Lower leg skin (tissue), 4 donors: Measurements from ENCODE around the gene AGAP9. TPM values are rescaled to one million over a fixed set of nuclear protein-coding genes. Genes with fewer than 3 reads are reported as not detected.
"Not testable (repeated sequence)": the region's sequence is repeated elsewhere in the genome, so short reads cannot be mapped to it uniquely, and the experiment has no call there.

Experiments
- DNase-seq, 2 donors: peaks; one replicate each; pipeline ENCODE4 v3.0.0-alpha.2; 2019; ENCODE audit warnings: low spot score in 2 of 2
- H3K4me3 ChIP-seq: fragments of 200-600 bp; sonication (generic); 2 replicates; pipeline ENCODE4 v1.5.1; 2017; ENCODE audit warnings: mild to moderate bottlenecking, low read depth; ENCODE audit not compliant: poor library complexity, severe bottlenecking
- WGBS, 2 donors: methylation state at CpG; one replicate each; pipeline ENCODE4 v1.1.5; 2018; 5-methylcytosine and 5-hydroxymethylcytosine counted together
- intact Hi-C: fragments of 100-400 bp; cut with DNase I; formaldehyde crosslinking; loops from one replicate; pipeline ENCODE4 v1.15.0; 2023; ENCODE audit warnings: low total_unique reads
- total RNA-seq, 4 donors: library from RNA; depleted of rRNA; stranded (reverse); fragments of >200 nt; gene quantifications; one replicate each; pipeline ENCODE4 v1.1.0, GENCODE V29; 2016

The AGAP9 gene
- total RNA-seq, 4 donors from 2014 or later, result 6.4 to 10.7 (median 9.2) TPM

DNA sequence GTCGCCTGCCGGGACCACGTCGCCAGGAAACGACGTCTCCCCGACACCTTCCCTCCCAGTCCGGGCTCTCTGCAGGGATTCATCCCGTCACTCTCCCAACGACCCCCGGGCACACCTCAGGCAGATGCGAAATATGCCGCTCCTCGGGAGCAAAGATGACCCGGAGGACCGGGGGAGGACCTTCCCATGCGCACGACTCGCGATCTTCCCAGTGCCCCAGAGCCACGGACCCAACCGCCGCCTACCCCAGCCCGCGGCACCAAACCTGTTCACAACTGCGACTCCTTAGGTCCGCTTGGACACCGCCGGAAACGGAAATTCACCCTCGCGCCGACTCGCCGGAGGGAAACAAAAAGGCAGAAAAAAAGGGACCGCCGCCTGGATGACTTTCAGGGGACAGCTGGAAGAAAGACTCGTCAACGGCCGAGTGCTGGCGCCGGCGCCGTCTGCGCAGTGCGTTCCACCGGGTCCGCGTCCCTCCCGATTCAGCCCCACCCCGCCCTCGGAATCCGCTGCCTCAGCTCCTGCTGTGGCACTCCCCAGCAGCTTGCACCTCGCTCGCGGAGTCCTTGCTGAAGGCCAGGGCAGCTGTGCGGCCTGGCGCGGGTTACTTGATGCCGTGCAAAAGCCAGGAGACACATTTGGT, 29.9 kb upstream of the AGAP9 start:
- H3K4me3 ChIP-seq, result peak overlapping the region; percentile 77
- peak; percentile 81 to 96 for DNase-seq
- intact Hi-C loops, result not testable (repeated sequence)
- WGBS, 2 donors, result 0 to 1% methylated on average over 11 to 31 of the region's 60 CpGs

DNA sequence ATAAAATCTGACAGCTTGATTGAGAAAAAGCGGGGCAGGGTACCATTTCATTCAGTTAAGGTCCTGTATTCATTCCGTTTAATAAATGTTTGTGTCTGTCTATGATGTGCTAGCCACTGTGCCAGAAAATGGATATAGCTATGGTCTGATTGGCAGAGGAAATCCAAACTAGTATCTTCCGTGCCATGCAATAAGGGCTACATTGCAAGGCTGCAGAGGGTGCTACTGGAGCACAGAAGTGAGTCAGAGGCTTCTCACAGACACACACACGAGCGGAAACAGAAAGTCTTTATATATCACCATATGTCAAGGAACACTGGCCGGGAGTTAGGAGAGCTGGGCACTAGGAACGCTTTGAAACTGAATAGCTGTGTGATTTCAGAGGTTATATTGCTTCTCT, 29.3 kb upstream of the AGAP9 start:
- intact Hi-C loops, result not testable (repeated sequence)
- peak in 1 of 2 donors; percentile 30 for DNase-seq
- 9% methylated on average over 7 of the region's 7 CpGs for WGBS, 2 donors
- peak overlapping the region; percentile 77 for H3K4me3 ChIP-seq

- intact Hi-C loops, result not testable (repeated sequence)
- 77% methylated on average over 1 of the region's 3 CpGs; no CpG with 5 or more reads in 1 of the 2 donors for WGBS, 2 donors
Observed at GRCh38 chr10:47547286-47547685, 23.8 kb upstream of the AGAP9 start.

DNA sequence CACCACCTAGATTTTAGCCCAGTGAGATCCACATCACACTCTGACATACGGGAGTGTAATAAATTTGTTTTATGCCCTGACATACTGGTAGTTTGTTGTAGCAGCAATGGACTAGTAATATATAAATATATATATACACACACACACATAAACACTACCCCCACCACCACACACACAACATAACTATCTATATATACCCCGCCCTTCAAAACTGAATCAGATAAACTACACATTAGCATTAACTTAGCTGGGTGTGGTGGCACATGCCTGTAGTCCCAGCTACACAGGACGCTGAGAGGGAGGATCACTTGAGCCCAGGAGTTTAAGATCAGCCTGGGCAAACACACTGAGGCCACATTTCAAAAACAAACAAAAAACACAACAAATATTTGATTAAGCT, 13.0 kb upstream of the AGAP9 start:
- 49% methylated on average over 2 of the region's 3 CpGs; no CpG with 5 or more reads in 1 of the 2 donors for WGBS, 2 donors
- DNase-seq, H3K4me3 ChIP-seq, intact Hi-C loops: not testable (repeated sequence)

More at GRCh38 chr10:47547286-47547685, 23.8 kb upstream of the AGAP9 start:
- not testable (repeated sequence) for DNase-seq, H3K4me3 ChIP-seq

DNA sequence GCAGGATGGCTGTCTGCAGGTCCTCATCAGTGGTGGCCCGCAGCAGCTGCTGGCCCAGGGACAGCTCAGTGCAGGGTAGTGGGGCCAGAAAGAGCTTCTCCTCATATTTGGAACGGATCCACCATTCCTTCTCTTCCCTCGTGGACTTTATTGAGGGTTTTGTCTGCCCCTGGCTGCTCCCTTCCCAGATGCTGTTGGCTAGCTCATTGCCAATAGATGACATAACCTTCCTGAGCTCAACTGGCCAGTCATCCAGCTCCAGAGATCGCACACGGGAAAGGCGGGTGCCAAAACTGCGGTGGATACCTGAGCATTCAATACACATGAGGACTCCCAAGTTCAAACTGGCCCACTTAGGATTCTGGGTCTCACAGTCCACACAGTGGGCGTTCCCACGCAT, 21.1 kb downstream of the AGAP9 start:
- intact Hi-C loops, DNase-seq, H3K4me3 ChIP-seq: not testable (repeated sequence)
- WGBS, 2 donors, result 61 to 83% methylated on average over 6 of the region's 9 CpGs

DNA sequence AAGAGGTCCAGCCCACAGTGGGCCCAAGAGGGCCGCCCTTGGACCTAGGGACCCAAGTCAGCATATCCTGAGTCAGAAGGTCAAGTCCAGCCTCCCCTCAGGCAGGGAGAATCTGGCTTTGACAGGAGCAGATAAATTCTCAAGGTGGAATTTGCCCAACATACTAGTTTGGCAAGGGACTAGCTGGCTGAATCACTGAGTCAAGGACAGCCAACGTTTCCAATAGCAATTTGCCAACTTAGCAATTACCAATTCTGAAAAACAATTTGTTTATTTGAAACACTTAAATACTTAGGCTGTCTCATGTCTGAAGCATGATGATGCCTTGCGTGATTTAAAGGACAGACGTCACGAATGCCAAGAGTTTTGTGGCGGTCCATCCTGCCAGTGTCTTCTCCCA, 29.2 kb downstream of the AGAP9 start:
- 0% methylated on average over 1 of the region's 6 CpGs; no CpG with 5 or more reads in 1 of the 2 donors for WGBS, 2 donors
- intact Hi-C loops, DNase-seq, H3K4me3 ChIP-seq: not testable (repeated sequence)

- H3K4me3 ChIP-seq, DNase-seq, intact Hi-C loops: not testable (repeated sequence)
- WGBS, 2 donors, result no CpG with 5 or more reads among the region's 9 CpGs
Observed at GRCh38 chr10:47491600-47491999, 31.8 kb downstream of the AGAP9 start, which contains the start of gene FAM25G. TSS of gene FAM25G (minus strand) at chr10:47491700. CDS start at chr10:47491674, 26 bp downstream.

- H3K4me3 ChIP-seq, intact Hi-C loops: not testable (repeated sequence)
- peak in 1 of 2 donors; percentile 17 for DNase-seq
- no CpG with 5 or more reads among the region's 7 CpGs for WGBS, 2 donors
Observed at GRCh38 chr10:47489630-47490029, 33.8 kb downstream of the AGAP9 start.

- peak in 1 of 2 donors; percentile 17 for DNase-seq
- WGBS, 2 donors, result 41 to 86% methylated on average over 1 to 4 of the region's 4 CpGs
- H3K4me3 ChIP-seq, intact Hi-C loops: not testable (repeated sequence)
Observed at GRCh38 chr10:47485943-47486342, 37.5 kb downstream of the AGAP9 start.

DNA sequence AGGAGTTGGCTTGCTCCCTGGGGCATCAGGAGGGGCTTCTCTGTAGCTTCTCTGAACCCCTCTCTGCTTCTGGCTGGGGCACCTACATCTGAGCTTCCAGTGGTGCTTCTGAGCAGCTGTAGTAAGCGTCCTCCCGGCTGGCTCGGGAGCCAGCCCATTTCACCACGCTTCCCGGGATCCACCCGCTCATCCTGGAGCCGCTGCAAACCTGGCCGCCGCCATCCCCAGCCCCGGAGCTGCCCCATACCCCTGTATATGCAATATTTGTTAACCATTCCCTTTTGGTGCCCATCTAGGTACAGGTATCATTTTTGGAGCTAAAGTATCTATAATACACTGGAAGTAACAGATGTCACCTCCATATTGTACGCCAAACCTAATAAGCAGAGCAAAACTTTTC, 38.7 kb downstream of the AGAP9 start:
- H3K4me3 ChIP-seq, intact Hi-C loops: not testable (repeated sequence)
- peak in 1 of 2 donors; percentile 60 for DNase-seq
- WGBS, 2 donors, result 93 to 98% methylated on average over 1 to 5 of the region's 11 CpGs

DNA sequence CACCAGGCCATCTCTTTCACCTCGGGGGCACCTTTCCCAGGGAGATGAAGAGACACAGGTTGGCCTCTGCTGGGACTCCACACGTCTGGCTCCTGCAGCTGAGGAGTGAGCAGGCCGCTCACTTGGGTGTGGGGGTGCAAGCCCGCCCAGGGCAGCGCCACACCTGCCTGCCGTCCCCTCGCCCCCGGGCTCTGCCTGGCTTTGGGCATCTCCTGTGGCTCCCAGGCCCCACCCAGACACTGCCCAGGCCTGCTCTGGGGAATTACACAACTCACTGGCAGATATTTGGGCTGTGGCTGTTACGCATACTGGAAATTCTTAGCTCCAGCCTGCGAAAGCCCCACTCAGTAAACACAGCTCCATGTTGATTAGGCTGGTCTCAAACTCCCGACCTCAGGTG, 39.5 kb downstream of the AGAP9 start, which contains the start of gene ANXA8:
Gene ANXA8 (minus strand): TSS at position 193 of the 400 bp plus-strand sequence. CDS start 182 bp downstream, at position 11.
- 60 to 100% methylated on average over 1 to 5 of the region's 11 CpGs for WGBS, 2 donors

GRCh38 chr10:47482367-47482766, 41.1 kb downstream of the AGAP9 start:
- intact Hi-C loops, H3K4me3 ChIP-seq, DNase-seq: not testable (repeated sequence)
- WGBS, 2 donors, result no CpG with 5 or more reads among the region's 1 CpG

More for the DNA sequence above, 39.5 kb downstream of the AGAP9 start, which contains the start of gene ANXA8:
- intact Hi-C loops, H3K4me3 ChIP-seq, DNase-seq: not testable (repeated sequence)

DNA sequence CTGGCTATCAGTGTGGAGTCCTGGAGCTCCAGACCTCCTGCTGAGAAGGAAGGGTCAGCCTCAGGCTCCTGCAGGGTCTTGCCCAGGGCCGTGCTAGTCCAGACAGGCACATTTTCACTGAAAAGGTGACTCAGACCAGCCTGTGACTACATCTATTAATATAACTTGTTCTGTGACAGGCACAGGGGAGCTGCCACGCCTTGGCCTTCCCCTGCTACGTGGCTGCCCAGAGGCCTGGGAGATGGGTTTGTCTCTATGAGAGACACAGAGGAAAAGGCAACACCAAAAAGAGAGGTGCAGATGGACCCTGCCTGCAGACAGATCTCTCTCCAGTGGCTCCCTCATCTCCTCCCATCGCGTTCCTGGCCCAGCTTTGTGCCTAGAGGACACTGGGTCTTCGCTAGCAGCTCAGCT, 41.7 kb downstream of the AGAP9 start:
- intact Hi-C loops, DNase-seq, H3K4me3 ChIP-seq: not testable (repeated sequence)
- 58% methylated on average over 2 of the region's 6 CpGs; no CpG with 5 or more reads in 1 of the 2 donors for WGBS, 2 donors

- intact Hi-C loops, H3K4me3 ChIP-seq, DNase-seq: not testable (repeated sequence)
- no CpG with 5 or more reads among the region's 10 CpGs for WGBS, 2 donors
Observed at GRCh38 chr10:47481182-47481766, 42.2 kb downstream of the AGAP9 start.

GRCh38 chr10:47480133-47480532, 43.3 kb downstream of the AGAP9 start:
- DNase-seq, H3K4me3 ChIP-seq, intact Hi-C loops: not testable (repeated sequence)
- WGBS, 2 donors, result no CpG with 5 or more reads among the region's 3 CpGs
